ENCODE measurements around the gene GXYLT2. TPM values are rescaled to one million over a fixed set of nuclear protein-coding genes. Genes with fewer than 3 reads are reported as not detected.

The GXYLT2 gene
- total and polyA plus RNA-seq, 2 of the 13 experiments (the other 11 are each of a cell fraction or from before 2014, with no cell fraction given) = 4.3 to 6.9 TPM

GRCh38 chr3:72894976-72895552, 7.2 kb downstream of the GXYLT2 start (continued):
- TF ChIP-seq PRDM10 (CRISPR knock-in tag; IDR thresholded peaks at IDR 0.05; ENCODE audit: low read depth) (no peak), ZC3H4 (CRISPR knock-in tag; IDR thresholded peaks at IDR 0.05; ENCODE audit: borderline replicate concordance) (no peak), PBX3 (CRISPR knock-in tag; IDR thresholded peaks at IDR 0.05; ENCODE audit: borderline replicate concordance) (no peak), FOXO4 (CRISPR knock-in tag; conservative IDR thresholded peaks at IDR 0.05) (no peak), AKAP8 (CRISPR knock-in tag; IDR thresholded peaks at IDR 0.05) (no peak), ZNF720 (CRISPR knock-in tag; IDR thresholded peaks at IDR 0.05) (no peak), ARID2 (CRISPR knock-in tag; IDR thresholded peaks at IDR 0.05; ENCODE audit: borderline replicate concordance) (no peak)

All from HepG2 (cell line).